HG03064 (cell line): ENCODE results near the gene ZSWIM6.
A peak's percentile ranks its signal among the peaks of the same experiment; 100 is the strongest.

Experiments
- ATAC-seq: cut with Tn5 transposase; IDR thresholded peaks from one replicate; pipeline ENCODE4 v1.9.1; 2021; ENCODE audit warnings: low read depth; ENCODE audit not compliant: unreplicated experiment

ZSWIM6 gene

DNA sequence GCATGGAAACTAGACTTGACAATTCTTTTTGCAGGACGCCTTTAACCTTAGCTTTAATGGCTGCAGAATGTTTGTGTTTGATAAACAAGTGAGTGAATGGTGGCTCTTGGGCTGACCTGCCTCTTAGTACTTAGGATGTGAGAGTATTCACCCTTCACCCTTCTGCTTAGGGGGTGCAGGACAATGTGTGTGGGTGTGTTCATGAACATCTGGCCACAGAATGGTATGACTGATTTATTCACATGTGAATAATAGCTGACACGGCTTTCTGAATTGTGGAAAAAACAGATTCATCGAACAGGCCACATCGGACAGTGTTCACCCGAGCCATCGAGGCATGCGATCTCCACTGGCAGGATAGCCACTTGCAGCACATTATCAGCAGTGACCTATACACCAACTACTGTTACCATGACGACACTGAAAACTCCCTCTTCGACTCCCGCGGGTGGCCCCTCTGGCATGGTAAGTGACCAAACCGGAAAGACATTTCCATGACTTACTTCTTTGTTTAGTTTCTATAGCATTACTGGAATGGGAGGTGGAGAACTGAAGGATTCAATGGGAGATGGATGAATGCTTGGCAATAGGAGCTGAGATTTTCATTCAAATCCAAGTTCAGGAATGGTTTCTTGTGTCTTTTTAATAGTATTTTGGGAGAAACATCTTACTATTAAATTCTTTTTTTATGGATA lies 193.6 kb downstream of the ZSWIM6 start:
- no peak for ATAC-seq

DNA sequence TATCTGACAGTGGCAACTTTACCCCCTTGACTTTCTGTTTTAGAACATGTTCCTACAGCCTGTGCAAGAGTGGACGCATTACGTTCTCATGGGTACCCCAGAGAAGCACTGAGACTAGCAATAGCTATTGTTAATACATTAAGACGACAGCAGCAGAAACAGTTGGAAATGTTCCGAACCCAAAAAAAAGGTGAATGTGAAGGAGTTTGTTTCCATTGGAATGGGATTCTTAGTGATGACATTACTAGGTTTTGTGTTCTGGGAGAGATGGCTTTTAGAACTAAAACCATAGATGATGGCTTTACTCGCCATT lies 194.1 kb downstream of the ZSWIM6 start:
- ATAC-seq = no peak

DNA sequence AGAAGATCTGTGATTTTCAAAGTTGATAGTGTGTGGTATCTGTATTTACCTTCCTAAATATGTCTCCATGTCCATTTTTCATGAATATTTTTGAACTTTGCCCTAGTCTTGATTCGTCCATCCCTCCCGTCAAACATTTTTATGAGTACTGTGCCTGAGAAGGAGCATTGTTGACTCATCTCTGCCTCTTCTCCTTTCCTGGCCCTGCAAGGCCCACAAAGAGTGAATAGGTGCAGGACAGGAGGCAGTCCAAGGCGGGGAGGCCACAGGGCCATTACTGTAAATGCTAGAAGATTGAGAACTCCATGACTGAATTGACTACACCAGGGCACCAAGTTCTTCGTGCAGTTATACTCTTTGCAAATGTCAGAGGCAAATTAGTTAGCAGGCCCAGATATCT lies 200.9 kb downstream of the ZSWIM6 start:
- no peak for ATAC-seq

DNA sequence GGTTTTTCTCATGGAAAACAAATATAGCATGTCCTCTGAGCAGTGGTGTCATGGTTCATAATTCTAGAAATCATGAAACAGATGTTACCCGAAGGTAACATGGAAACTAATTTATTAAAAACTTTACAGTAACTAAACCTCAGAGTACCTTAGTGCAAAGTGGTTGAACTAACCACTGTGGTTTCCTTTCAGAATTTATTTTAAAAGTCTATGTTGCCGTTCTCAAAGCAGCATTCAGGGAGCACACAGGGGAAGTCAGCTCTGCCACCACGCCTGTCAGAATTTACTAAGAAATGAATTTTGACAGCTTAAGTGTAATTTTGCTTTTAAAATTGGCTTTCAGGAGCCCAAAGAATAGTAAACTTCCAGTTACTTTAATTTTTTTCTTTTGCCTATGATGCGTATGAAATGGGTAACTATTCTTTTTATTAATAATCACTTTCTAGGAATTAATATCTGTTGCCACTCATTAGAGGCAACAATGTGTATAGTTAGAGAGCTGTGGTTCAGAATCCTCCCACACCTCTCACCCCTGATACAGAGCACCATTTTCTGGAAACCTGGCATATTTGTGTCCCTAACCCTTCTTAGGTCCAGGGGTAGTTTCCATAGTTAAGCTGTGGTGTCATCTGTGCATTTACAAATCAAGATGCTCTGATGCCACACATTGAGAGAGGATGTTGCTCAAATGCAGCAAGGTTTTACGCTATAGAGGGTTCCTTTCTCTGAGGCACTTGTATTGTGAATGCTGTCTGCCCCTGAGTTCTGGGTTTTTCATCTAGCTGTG lies 202.6 kb downstream of the ZSWIM6 start:
- peak; percentile 97 for ATAC-seq

DNA sequence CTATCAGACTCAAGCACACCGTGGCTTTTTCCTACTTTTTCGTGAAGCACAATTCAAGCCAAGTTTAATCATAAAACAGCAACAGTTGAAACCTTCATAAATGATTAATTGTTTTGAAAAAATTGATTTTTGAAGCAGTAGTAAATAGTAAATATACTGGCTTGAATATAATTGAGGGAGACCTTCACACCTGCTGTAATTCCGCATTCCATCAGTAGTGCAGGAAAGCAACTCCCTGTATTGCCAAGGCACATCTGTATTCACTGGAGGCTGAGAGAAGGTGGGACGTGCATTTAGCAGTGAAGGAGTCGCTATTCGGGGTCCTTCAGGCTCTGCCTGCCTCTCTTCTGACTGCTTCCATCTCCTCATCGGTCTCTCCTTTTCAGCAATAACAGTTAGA lies 203.8 kb downstream of the ZSWIM6 start:
- no peak for ATAC-seq

- no peak for ATAC-seq
These were observed 204.9 kb downstream of the ZSWIM6 start for GRCh38 chr5:61536922-61537321.

GRCh38 chr5:61538722-61539501 lies 206.9 kb downstream of the ZSWIM6 start:
- no peak for ATAC-seq

- no peak for ATAC-seq
These were observed 217.5 kb downstream of the ZSWIM6 start for GRCh38 chr5:61549530-61549929.

DNA sequence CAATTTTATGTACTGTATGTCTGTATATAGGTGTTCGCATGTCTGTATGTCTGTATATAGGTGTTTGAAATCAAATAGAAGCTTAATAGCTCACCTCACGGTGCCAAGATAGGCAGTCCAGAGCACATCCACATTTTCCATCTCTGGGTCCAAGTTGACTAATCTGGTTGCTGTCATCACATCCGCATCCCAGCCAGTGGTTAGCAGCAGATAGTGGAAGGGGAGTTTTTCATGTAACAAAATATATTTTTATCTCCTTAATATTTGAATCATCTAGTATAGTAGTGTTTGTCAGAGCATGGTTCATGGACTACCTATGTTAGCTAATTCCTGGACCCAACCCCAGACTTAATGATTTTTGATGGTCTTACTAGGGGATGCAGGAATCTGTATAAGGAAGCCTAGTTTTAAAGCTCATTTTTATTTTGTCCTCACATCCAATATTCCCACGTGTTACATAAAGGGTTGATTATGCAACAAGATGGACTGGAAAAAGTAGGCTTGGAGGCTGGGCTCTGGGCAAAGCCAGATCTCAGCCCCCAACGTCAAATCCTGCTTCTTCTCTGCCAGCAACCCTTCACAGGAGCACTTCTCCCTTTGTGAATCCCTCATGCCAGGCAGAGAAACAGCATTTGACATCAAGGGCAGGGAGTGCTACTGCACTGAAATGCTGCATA lies 219.7 kb downstream of the ZSWIM6 start:
- no peak for ATAC-seq

GRCh38 chr5:61559146-61559545 lies 227.1 kb downstream of the ZSWIM6 start:
- no peak for ATAC-seq

DNA sequence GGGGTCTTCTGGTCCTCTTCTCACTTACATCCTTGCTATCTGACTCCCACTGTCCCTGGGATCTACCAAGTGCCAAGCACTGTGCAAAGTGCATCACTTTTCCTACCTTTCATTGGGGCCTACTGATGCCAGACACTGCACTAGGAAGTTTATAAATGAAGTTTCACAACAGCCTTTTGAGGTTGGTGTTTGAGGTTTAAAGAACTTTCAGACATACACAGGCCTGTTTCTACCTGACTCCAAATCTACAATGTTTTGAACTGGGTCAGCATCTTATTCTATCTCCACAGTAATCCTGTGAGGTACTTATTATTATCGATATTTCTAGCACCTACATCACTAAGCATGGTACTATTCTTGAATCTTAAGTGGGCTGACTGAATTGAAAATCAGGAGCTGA lies 227.7 kb downstream of the ZSWIM6 start:
- no peak for ATAC-seq

DNA sequence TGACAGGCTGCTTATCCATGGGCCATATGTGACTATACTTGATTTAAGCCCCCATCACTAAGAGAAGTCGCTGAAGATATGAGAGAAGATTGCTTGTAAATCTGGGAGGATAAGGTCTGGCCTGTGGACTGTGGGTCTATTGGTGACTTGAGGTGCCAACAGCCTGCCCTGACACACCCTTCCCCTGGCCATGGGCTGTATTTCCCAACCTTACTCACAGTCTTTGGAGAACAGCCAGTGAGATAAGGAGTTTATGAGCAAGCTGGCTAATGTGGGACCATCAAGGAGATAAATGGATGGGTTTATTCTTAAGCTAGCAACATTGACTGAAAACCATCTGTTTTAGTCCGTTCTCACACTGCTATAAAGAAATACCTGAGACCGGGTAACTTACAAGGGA lies 231.3 kb downstream of the ZSWIM6 start:
- no peak for ATAC-seq

GRCh38 chr5:61567337-61567736 lies 235.3 kb downstream of the ZSWIM6 start:
- ATAC-seq = no peak

- no peak for ATAC-seq
These were observed 237.3 kb downstream of the ZSWIM6 start for GRCh38 chr5:61569353-61569752.

DNA sequence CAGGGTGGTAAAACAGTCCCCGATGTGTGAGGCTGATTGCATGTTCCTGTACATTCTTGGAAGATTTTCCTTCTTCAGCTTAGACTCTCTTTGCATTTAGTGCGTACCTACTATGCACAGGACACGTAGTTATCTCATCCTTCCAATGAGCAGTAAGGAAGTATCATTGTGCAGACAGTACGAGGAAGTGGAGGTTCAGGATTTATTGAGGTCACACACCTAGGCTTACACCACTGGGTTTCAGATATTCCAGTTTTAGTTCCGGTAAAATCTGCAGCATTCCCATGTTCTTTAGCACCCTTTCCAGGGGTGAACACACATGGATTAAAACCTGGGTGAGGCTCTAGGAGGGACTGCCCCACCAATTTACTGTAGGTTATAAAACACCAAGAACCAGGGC lies 238.7 kb downstream of the ZSWIM6 start:
- ATAC-seq = no peak

GRCh38 chr5:61572959-61573358 lies 240.9 kb downstream of the ZSWIM6 start:
- ATAC-seq = no peak

DNA sequence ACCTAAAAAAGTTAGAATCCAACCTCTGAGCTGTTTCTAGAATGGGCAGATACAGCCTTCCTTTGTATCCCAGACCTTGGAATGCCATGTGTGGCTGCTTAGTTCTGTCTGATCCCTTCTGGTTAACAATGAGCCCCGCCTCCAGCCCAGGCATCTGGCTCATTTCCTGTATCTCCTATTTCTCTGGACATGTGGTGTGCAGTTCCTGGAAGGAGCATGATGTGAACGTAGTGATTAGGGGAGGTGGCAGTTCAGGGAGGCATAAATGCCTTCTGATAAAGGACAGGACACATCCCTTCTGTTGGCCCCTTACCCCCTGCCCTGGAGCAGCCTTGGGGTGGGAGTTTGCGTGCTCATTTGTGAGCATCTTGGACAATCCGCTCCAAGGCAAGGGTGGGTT lies 243.0 kb downstream of the ZSWIM6 start:
- ATAC-seq = no peak

DNA sequence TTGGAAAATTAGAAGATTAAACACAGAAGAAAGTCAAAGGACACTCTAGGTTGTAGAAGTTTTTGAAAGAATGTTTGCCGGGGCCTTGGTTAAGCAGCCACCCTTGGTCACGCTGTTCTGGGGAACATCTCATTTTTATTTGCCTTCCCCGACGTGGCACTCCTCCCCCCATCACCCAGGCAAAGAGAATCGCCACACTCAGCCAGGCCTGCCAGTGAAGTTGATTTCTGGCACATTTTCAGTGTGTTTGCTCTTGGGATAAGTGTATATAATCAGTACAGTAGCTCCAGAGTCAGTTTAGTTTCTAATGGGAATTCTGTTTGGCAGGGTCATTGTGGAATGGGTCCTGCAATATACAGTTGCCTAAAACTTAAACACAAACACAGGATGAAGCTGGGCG lies 243.5 kb downstream of the ZSWIM6 start:
- no peak for ATAC-seq

GRCh38 chr5:61576556-61576955 lies 244.5 kb downstream of the ZSWIM6 start:
- ATAC-seq = no peak

DNA sequence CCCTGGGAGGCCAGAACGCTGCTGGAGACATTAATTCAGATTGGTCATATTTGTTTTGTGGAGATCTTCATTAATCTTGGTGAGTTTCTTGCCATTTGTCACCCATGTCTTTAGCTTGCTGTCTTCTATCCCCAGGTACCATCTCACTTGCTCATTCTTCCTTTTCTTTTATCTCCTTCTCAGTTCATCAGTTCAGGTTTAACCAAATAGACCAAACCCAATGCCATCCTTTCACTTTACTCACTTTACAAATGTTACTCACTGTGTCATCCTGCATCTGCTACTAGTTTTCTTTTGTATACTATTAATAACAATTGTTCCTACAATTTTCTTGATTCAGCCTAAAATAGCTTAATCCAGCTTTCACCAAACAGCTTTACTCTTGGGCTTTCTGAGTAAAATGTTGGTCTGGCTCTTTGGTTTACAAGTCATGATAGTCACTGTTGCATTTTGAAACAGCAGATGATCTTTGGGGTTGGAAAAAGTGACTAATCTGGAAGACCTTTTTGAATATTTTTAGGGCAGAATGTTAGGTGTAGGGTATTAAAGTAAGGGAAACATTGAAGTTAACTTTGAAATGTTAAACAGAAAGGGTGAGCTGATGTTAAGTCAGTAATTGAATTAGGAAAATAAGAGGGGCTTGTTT lies 246.9 kb downstream of the ZSWIM6 start:
- no peak for ATAC-seq
